Endothelial cell (in vitro differentiated cells): ENCODE results near the gene PTPRM. TPM values are rescaled to one million over a fixed set of nuclear protein-coding genes. Genes with fewer than 3 reads are reported as not detected.

Experiments
- DNase-seq: peaks from one replicate; pipeline ENCODE4 v3.0.0; 2021; ENCODE audit warnings: low spot score
- H3K27ac Mint-ChIP-seq: one replicate; pipeline ENCODE4 v1.8.0; 2021; ENCODE audit warnings: mixed read lengths, inconsistent platforms; ENCODE audit not compliant: unreplicated experiment
- H3K27me3 Mint-ChIP-seq: one replicate; pipeline ENCODE4 v1.8.0; 2021; ENCODE audit warnings: mild to moderate bottlenecking, moderate library complexity, mixed read lengths, inconsistent platforms; ENCODE audit not compliant: unreplicated experiment
- H3K36me3 Mint-ChIP-seq: one replicate; pipeline ENCODE4 v1.8.0; 2021; ENCODE audit warnings: mild to moderate bottlenecking, low read depth, mixed read lengths, inconsistent platforms; ENCODE audit not compliant: unreplicated experiment
- H3K4me1 Mint-ChIP-seq: one replicate; pipeline ENCODE4 v1.8.0; 2021; ENCODE audit warnings: mild to moderate bottlenecking, mixed read lengths, inconsistent platforms; ENCODE audit not compliant: unreplicated experiment
- H3K4me3 Mint-ChIP-seq: one replicate; pipeline ENCODE4 v1.8.0; 2021; ENCODE audit warnings: mild to moderate bottlenecking, mixed read lengths, inconsistent platforms; ENCODE audit not compliant: unreplicated experiment
- H3K9me3 Mint-ChIP-seq: one replicate; pipeline ENCODE4 v1.8.0; 2021; ENCODE audit warnings: mixed read lengths, inconsistent platforms; ENCODE audit not compliant: unreplicated experiment
- total RNA-seq: library from RNA; stranded (reverse); fragmentation: NEBNext Ultra II Directional; extraction: Animal tissue kit (Norgen Biotek cat#: 25700); gene quantifications from one replicate; pipeline ENCODE4 v1.2.1, GENCODE V29; 2021; ENCODE audit not compliant: unreplicated experiment
- TF ChIP-seq, protein P1 (sequence below): fragments of 200-600 bp; sonication (generic); IDR thresholded peaks from one replicate; pipeline ENCODE4 v1.5.0; 2021; ENCODE audit warnings: antibody characterized with exemption; ENCODE audit not compliant: unreplicated experiment

Gene PTPRM
- total RNA-seq, 1 donor from 2014 or later: 284 TPM

DNA sequence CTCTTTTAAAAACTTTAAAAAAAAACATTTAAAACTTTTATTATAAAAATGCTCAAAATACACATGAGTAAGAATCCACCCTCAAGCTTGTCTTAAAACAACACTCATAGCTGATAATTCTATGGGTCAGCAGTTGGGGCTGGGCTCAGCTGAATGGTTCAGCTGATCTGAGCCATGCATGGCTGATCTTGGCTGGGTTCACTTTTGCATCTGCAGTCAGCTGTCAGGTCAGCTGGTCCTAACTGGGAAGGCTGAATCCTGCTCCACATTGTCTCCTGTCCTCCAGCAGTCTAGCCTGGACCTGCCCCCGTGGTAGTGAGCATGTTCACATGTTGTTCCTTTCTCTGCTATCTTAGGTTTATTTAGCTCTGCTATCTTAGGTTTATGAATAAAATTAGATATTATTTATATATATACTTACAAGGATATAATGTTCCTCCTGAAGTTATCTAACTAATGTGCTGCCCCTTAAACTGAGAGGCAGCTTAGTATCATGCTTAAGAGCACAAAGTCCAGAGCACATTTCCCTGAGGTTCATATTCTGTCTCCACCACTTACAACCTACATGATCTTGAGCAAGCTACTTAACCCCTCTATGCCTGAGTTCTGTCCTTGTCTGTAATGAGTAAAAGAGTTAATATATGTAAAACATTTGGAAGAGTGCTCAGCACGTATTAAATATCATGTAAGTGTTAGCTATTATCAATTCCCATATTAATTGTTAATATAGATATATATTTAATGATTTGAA, 309.4 kb downstream of the PTPRM start:
- H3K9me3 Mint-ChIP-seq: no peaks in the 10 kb centered on the region
- no peak for DNase-seq

GRCh38 chr18:7877609-7878008, 310.5 kb downstream of the PTPRM start:
- DNase-seq: no peak
- H3K9me3 Mint-ChIP-seq: no peaks in the 10 kb centered on the region
- H3K4me1 Mint-ChIP-seq: peaks cover 20% of the 10 kb centered on the region
- H3K36me3 Mint-ChIP-seq: no peaks in the 10 kb centered on the region
- peaks cover 10% of the 10 kb centered on the region for H3K27me3 Mint-ChIP-seq
- H3K27ac Mint-ChIP-seq: no peak overlapping the region
- no peak overlapping the region for H3K4me3 Mint-ChIP-seq
- TF ChIP-seq, protein P1, sequence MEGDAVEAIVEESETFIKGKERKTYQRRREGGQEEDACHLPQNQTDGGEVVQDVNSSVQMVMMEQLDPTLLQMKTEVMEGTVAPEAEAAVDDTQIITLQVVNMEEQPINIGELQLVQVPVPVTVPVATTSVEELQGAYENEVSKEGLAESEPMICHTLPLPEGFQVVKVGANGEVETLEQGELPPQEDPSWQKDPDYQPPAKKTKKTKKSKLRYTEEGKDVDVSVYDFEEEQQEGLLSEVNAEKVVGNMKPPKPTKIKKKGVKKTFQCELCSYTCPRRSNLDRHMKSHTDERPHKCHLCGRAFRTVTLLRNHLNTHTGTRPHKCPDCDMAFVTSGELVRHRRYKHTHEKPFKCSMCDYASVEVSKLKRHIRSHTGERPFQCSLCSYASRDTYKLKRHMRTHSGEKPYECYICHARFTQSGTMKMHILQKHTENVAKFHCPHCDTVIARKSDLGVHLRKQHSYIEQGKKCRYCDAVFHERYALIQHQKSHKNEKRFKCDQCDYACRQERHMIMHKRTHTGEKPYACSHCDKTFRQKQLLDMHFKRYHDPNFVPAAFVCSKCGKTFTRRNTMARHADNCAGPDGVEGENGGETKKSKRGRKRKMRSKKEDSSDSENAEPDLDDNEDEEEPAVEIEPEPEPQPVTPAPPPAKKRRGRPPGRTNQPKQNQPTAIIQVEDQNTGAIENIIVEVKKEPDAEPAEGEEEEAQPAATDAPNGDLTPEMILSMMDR: no peak

More for the DNA sequence above, 309.4 kb downstream of the PTPRM start:
- TF ChIP-seq, protein P1: no peak
- no peaks in the 10 kb centered on the region for H3K36me3 Mint-ChIP-seq
- H3K27me3 Mint-ChIP-seq: peaks cover 8% of the 10 kb centered on the region
- H3K4me1 Mint-ChIP-seq: peaks cover 19% of the 10 kb centered on the region
- H3K4me3 Mint-ChIP-seq: no peak overlapping the region
- H3K27ac Mint-ChIP-seq: no peak overlapping the region

DNA sequence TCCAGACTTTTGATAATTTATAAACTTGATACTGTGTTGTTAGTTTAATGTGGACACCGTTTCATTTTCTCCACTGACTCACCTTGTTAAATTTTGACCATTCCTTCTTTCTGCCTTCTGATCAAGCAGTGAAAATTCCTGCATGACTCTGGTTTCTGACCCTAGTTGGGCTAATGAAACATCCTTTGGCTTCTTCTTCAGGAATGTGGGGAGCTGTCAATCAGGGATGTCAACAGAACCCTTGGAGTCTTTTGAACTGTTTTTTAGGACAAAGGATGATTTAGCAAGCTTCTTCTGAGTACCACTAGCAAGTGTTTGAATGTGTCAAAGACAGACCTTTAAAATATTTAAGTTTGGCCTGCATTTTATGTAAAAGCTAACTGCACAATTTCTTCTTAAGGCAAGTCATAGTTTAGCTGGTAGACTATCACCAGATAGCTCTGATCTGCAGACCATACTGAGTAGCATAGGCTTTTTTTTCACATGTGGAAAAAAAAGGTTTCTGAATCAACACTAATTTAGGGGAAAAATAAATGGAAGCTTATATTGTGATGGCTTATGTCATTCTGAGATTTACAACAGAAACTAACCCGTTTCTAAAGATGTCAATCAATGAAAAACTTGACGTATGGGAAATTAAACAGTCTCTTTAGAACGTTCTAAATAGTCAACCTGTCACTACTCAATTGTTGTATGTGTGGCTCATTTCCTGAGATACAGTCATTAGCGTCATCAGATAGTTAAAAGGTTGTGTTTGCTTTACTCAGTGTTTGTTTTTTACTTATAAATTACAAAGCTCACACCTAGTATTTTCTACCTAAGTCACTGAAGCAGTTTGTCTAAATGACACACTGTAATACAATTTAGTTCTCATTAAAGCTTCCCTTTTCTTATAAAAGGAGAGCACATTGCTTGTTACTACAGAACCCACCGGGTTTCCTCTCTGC, 311.4 kb downstream of the PTPRM start:
- no peak for DNase-seq
- H3K27ac Mint-ChIP-seq: no peak overlapping the region
- H3K9me3 Mint-ChIP-seq: no peaks in the 10 kb centered on the region
- H3K4me1 Mint-ChIP-seq: peaks cover 20% of the 10 kb centered on the region
- no peak overlapping the region for H3K4me3 Mint-ChIP-seq
- H3K36me3 Mint-ChIP-seq: no peaks in the 10 kb centered on the region
- TF ChIP-seq, protein P1: no peak
- peaks cover 10% of the 10 kb centered on the region for H3K27me3 Mint-ChIP-seq

DNA sequence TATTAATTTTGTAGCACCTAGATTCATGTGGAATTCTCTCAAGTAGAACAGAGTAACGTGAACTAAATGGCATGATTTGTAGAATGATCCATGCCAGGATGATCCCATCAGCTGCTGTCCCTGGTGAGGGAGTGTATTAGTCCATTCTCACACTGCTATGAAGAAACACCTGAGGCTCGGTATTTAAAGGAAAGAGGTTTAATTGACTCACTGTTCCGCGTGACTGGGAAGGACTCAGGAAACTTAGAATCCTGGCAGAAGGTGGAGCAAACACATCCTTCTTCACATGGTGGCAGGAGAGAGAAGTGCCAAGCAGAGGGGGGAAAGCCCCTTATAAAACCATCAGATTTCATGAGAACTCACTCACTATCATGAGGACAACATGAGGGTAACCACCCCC, 312.6 kb downstream of the PTPRM start:
- no peak overlapping the region for H3K27ac Mint-ChIP-seq
- H3K4me3 Mint-ChIP-seq: no peak overlapping the region
- DNase-seq: no peak
- peaks cover 10% of the 10 kb centered on the region for H3K27me3 Mint-ChIP-seq
- no peaks in the 10 kb centered on the region for H3K36me3 Mint-ChIP-seq
- no peaks in the 10 kb centered on the region for H3K9me3 Mint-ChIP-seq
- H3K4me1 Mint-ChIP-seq: peaks cover 20% of the 10 kb centered on the region
- TF ChIP-seq, protein P1: no peak
